DOHH2 (cell line): ENCODE data around the gene NUDT8.
A peak's percentile ranks its signal among the peaks of the same experiment; 100 is the strongest.

Experiments used
- H3F3A ChIP-seq: fragments of 200-600 bp; sonication (generic), shearing (Covaris generic); 2 replicates; pipeline ENCODE4 v1.6.0; 2016; ENCODE audit warnings: antibody characterized with exemption, mild to moderate bottlenecking; ENCODE audit not compliant: control insufficient read depth, insufficient read depth
- H3K27ac ChIP-seq: fragments of 200-600 bp; sonication (generic); 2 replicates; pipeline ENCODE4 v1.5.1; 2014; ENCODE audit warnings: low read depth, mild to moderate bottlenecking, low read length, moderate library complexity
- H3K27me3 ChIP-seq: fragments of 200-600 bp; sonication (generic); 2 replicates; pipeline ENCODE4 v1.6.1; 2014; ENCODE audit warnings: mild to moderate bottlenecking, low read length, mixed read lengths; ENCODE audit not compliant: control insufficient read depth
- H3K36me3 ChIP-seq: fragments of 200-600 bp; sonication (generic); 2 replicates; pipeline ENCODE4 v1.6.1; 2014; ENCODE audit warnings: mild to moderate bottlenecking, low read length, moderate library complexity, mixed read lengths; ENCODE audit not compliant: control insufficient read depth
- H3K4me1 ChIP-seq: fragments of 200-600 bp; sonication (generic); 2 replicates; pipeline ENCODE4 v1.6.1; 2014; ENCODE audit warnings: mild to moderate bottlenecking, low read length, mixed read lengths; ENCODE audit not compliant: control insufficient read depth
- H3K4me2 ChIP-seq: fragments of 200-600 bp; sonication (generic); 2 replicates; pipeline ENCODE4 v1.6.0; 2014; ENCODE audit warnings: mild to moderate bottlenecking, low read length, moderate library complexity
- H3K4me3 ChIP-seq: fragments of 200-600 bp; sonication (generic); 2 replicates; pipeline ENCODE4 v1.5.1; 2014; ENCODE audit warnings: mild to moderate bottlenecking, low read length, mixed read lengths
- H3K79me2 ChIP-seq: fragments of 200-600 bp; sonication (generic); 2 replicates; pipeline ENCODE4 v1.6.1; 2014; ENCODE audit warnings: mild to moderate bottlenecking, low read length, mixed read lengths; ENCODE audit not compliant: control insufficient read depth
- H3K9me2 ChIP-seq: fragments of 200-600 bp; sonication (generic); replicated peaks from 2 replicates; pipeline ENCODE4 v1.6.1; 2014; ENCODE audit warnings: mild to moderate bottlenecking, low read length, mixed read lengths; ENCODE audit not compliant: control insufficient read depth
- H3K9me3 ChIP-seq: fragments of 200-600 bp; sonication (generic); 2 replicates; pipeline ENCODE4 v1.6.1; 2014; ENCODE audit warnings: antibody characterized with exemption, low read length, mixed read lengths; ENCODE audit not compliant: control insufficient read depth, insufficient read depth
- H4K20me1 ChIP-seq: fragments of 200-600 bp; sonication (generic); 2 replicates; pipeline ENCODE4 v1.6.0; 2014; ENCODE audit warnings: low read depth, mild to moderate bottlenecking, antibody characterized with exemption, low read length, moderate library complexity; ENCODE audit not compliant: control insufficient read depth, insufficient read depth
- CTCF ChIP-seq: fragments of 200-600 bp; sonication (generic); IDR thresholded peaks from one replicate; pipeline ENCODE4 v1.5.1; 2014; ENCODE audit warnings: antibody characterized with exemption, mild to moderate bottlenecking, low read depth, low read length; ENCODE audit not compliant: poor library complexity, severe bottlenecking
- EZH2phosphoT487 ChIP-seq: fragments of 200-600 bp; sonication (generic); IDR thresholded peaks from 2 replicates; pipeline ENCODE4 v1.6.1; 2017; ENCODE audit warnings: borderline replicate concordance, mild to moderate bottlenecking, antibody characterized with exemption, low read length, moderate library complexity, mixed read lengths

Gene NUDT8

GRCh38 chr11:67607507-67607906 is 22.2 kb downstream of the NUDT8 start:
- Histone ChIP-seq H4K20me1 (no peaks in the 10 kb centered on the region), H3F3A (no peaks in the 10 kb centered on the region), H3K27me3 (no peaks in the 10 kb centered on the region), H3K9me3 (no peaks in the 10 kb centered on the region), H3K27ac (no peak overlapping the region), H3K4me2 (peak overlapping the region; percentile 87), H3K36me3 (peaks cover 41% of the 10 kb centered on the region), H3K79me2 (peaks cover 25% of the 10 kb centered on the region), H3K4me1 (peaks cover 22% of the 10 kb centered on the region), H3K4me3 (peak overlapping the region; percentile 88), H3K9me2 (no peaks in the 10 kb centered on the region)
- TF ChIP-seq EZH2phosphoT487 (no peak), CTCF (no peak)

DNA sequence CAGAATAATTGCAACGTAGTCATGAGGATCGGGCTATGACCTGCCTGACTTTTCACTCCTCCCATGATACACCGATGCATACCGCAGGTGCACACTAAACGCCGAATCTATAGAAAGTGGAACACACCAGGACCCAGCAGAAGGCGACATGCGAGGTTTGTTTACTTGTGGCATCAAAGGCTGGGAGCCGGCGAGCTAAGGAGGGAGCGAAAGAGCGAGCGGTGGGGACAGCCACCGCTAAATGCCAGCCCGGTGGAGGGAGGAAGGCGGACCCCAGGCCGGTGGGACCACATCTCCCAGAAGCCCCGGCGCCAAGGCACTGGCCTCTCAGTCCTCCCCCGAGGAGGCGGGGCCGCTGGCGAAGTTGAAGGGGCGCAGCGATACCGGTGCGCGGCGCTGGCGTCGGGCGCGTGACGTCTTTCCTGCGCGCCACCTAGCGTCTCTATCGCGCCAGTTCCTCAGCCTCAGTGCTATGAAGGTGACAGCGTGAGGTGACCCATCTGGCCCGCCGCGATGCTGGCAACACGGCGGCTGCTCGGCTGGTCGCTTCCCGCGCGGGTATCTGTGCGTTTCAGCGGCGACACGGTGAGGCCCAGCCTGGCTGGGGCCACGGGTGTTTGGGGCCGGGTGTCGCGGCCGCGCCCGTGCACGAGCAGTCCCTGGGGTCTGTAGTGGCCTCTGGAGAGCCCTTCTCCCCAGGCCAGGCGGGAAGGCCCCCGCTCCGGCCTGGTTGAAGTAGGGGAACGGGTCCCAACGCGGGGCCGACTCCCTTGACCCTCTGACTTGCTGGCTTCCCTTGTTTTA is 23.0 kb downstream of the NUDT8 start, which contains the start of gene NDUFV1:
Gene NDUFV1 (plus strand): TSS at position 445 of the 804 bp plus-strand sequence. CDS start 69 bp downstream, at position 514.
- H3K4me2 ChIP-seq: peak within 1 kb of the TSS; percentile 87
- no peaks in the 10 kb centered on the region for H4K20me1 ChIP-seq
- H3K9me2 ChIP-seq: no peaks in the 10 kb centered on the region
- peaks cover 24% of the 10 kb centered on the region for H3K4me1 ChIP-seq
- H3K27ac ChIP-seq: no peak within 1 kb of the TSS
- H3K4me3 ChIP-seq: peak within 1 kb of the TSS; percentile 88
- H3K36me3 ChIP-seq: peaks cover 33% of the 10 kb centered on the region
- no peaks in the 10 kb centered on the region for H3K27me3 ChIP-seq
- H3F3A ChIP-seq: no peaks in the 10 kb centered on the region
- no peaks in the 10 kb centered on the region for H3K9me3 ChIP-seq
- TF ChIP-seq CTCF (peak; percentile 59), EZH2phosphoT487 (no peak)
- peaks cover 25% of the 10 kb centered on the region for H3K79me2 ChIP-seq

- Histone ChIP-seq H3K9me2 (no peaks in the 10 kb centered on the region), H3F3A (0 out of 2 replicates have a peak, but pooled peaks cover 2% of the 10 kb centered on the region), H3K4me2 (peak overlapping the region; percentile 87), H3K9me3 (no peaks in the 10 kb centered on the region), H3K27me3 (no peaks in the 10 kb centered on the region), H4K20me1 (no peaks in the 10 kb centered on the region), H3K36me3 (peaks cover 28% of the 10 kb centered on the region), H3K4me1 (peaks cover 30% of the 10 kb centered on the region), H3K79me2 (peaks cover 25% of the 10 kb centered on the region), H3K4me3 (peak overlapping the region; percentile 88), H3K27ac (no peak overlapping the region)
- TF ChIP-seq EZH2phosphoT487 (no peak), CTCF (no peak)
Observed at GRCh38 chr11:67606093-67606491, 23.6 kb downstream of the NUDT8 start.
